Endothelial cell of umbilical vein (primary cell): Measurements from ENCODE around the gene CCL16. TPM values are rescaled to one million over a fixed set of nuclear protein-coding genes. Genes with fewer than 3 reads are reported as not detected.
A peak's percentile ranks its signal among the peaks of the same experiment; 100 is the strongest.

Experiments
- BruUV-seq: library from RNA; stranded (reverse); fragments of 400-500 nt; replicated peaks from 2 replicates; lab custom pipeline; 2021; lab: Mats Ljungman, UMichigan
- CTCF ChIA-PET: fragments of 300-600, 350-600 bp; sonication (Branson Sonifier 250); formaldehyde crosslinking; loops from one replicate; lab custom pipeline; 2021; ENCODE audit warnings: antibody characterized with exemption, inconsistent platforms; lab: Charles Lee
- POLR2A ChIA-PET: fragments of 300-600, 350-600 bp; sonication (Branson Sonifier 250); formaldehyde crosslinking; loops from one replicate; lab custom pipeline; 2021; ENCODE audit warnings: antibody characterized with exemption, inconsistent platforms; lab: Charles Lee
- DNase-seq: peaks from one replicate; pipeline ENCODE4 v3.0.0-alpha.2; 2011; ENCODE audit warnings: low read depth, low spot score
- FAIRE-seq: peaks from 2 replicates; lab custom pipeline; 2011; peaks lifted over from hg19 to GRCh38; lab: Jason Lieb, UNC
- H2AFZ ChIP-seq: 2 replicates; pipeline ENCODE4 v1.6.0; 2012; ENCODE audit warnings: low read depth, low read length, control low read depth, inconsistent platforms
- H3K27ac ChIP-seq: 2 replicates; pipeline ENCODE4 v1.5.1; 2011; ENCODE audit warnings: low read depth, mild to moderate bottlenecking, control low read depth, low read length, moderate library complexity; ENCODE audit not compliant: insufficient read depth
- H3K27me3 ChIP-seq, 2 experiments: 2 replicates each; pipeline versions ENCODE4 v1.6.0 to v1.6.1; 2011; ENCODE audit warnings: low read length in 2 of 2, mixed read lengths in 1 of 2; ENCODE audit not compliant: control insufficient read depth in 2 of 2, insufficient read depth in 2 of 2
- H3K36me3 ChIP-seq, 2 experiments: 2 replicates in 1 of 2; 3 replicates in 1 of 2; pipeline ENCODE4 v1.5.1; 2011; ENCODE audit warnings: low read length in 2 of 2, mild to moderate bottlenecking in 1 of 2, moderate library complexity in 1 of 2; ENCODE audit not compliant: control insufficient read depth in 2 of 2, insufficient read depth in 2 of 2; ENCODE audit errors: extremely low read depth in 1 of 2
- H3K4me1 ChIP-seq: 3 replicates; pipeline ENCODE4 v1.5.1; 2011; ENCODE audit warnings: mild to moderate bottlenecking, low read length; ENCODE audit not compliant: control insufficient read depth, insufficient read depth; ENCODE audit errors: extremely low read depth
- H3K4me2 ChIP-seq: 2 replicates; pipeline ENCODE4 v1.6.1; 2011; ENCODE audit warnings: low read length, control low read depth, mixed read lengths; ENCODE audit not compliant: insufficient read depth
- H3K4me3 ChIP-seq, 3 experiments: fragments of 200-600 bp in 1 of 3; sonication (generic), shearing (Covaris generic) in 1 of 3; replicated peaks in 1 of 3; 2 replicates each; pipeline ENCODE4 v1.5.1; 2011 to 2016; ENCODE audit warnings: control low read depth in 3 of 3, low read length in 3 of 3, mild to moderate bottlenecking in 2 of 3, inconsistent platforms in 1 of 3, low read depth in 1 of 3, moderate library complexity in 1 of 3; ENCODE audit not compliant: insufficient read depth in 1 of 3
- H3K79me2 ChIP-seq: 2 replicates; pipeline ENCODE4 v1.6.0; 2012; ENCODE audit warnings: low read length, inconsistent platforms; ENCODE audit not compliant: control insufficient read depth, insufficient read depth
- H3K9ac ChIP-seq: replicated peaks from 2 replicates; pipeline ENCODE3; 2011; ENCODE audit warnings: low read length, control low read depth; ENCODE audit not compliant: insufficient read depth; ENCODE audit errors: extremely low read depth
- H3K9me1 ChIP-seq: replicated peaks from 3 replicates; pipeline ENCODE4 v1.6.0; 2011; ENCODE audit warnings: mild to moderate bottlenecking, low read length; ENCODE audit not compliant: control insufficient read depth, insufficient read depth; ENCODE audit errors: extremely low read depth
- H3K9me3 ChIP-seq: replicated peaks from 2 replicates; pipeline ENCODE4 v1.5.1; 2012; ENCODE audit warnings: low read length, inconsistent platforms; ENCODE audit not compliant: control insufficient read depth, insufficient read depth
- H4K20me1 ChIP-seq: replicated peaks from 2 replicates; pipeline ENCODE3; 2011; ENCODE audit warnings: mild to moderate bottlenecking, low read length; ENCODE audit not compliant: control insufficient read depth, insufficient read depth; ENCODE audit errors: extremely low read depth
- CTCF ChIP-seq, 2 donors: IDR thresholded peaks; 1 replicate in 1 of 2; 2 replicates in 1 of 2; pipeline ENCODE4 v1.5.1; 2011; ENCODE audit warnings: low read length in 2 of 2, mild to moderate bottlenecking in 2 of 2, moderate library complexity in 2 of 2, control low read depth in 1 of 2, inconsistent platforms in 1 of 2, low read depth in 1 of 2; ENCODE audit not compliant: insufficient read depth in 1 of 2; ENCODE audit errors: extremely low read depth in 1 of 2
- EZH2 ChIP-seq: IDR thresholded peaks from 2 replicates; pipeline ENCODE4 v1.6.1; 2012; ENCODE audit warnings: borderline replicate concordance, low read depth, mild to moderate bottlenecking, moderate library complexity, low read length, inconsistent platforms; ENCODE audit not compliant: severe bottlenecking
- FOS ChIP-seq: IDR thresholded peaks from 2 replicates; pipeline ENCODE4 v1.6.1; 2011; ENCODE audit warnings: mild to moderate bottlenecking, low read length, moderate library complexity, borderline replicate concordance; ENCODE audit not compliant: insufficient read depth
- GATA2 ChIP-seq: IDR thresholded peaks from 2 replicates; pipeline ENCODE4 v1.7.0; 2011; ENCODE audit warnings: low read depth, mild to moderate bottlenecking, moderate library complexity, mixed read lengths, low read length; ENCODE audit not compliant: insufficient read length, insufficient read depth
- JUN ChIP-seq: IDR thresholded peaks from 2 replicates; pipeline ENCODE4 v1.6.1; 2011; ENCODE audit warnings: borderline replicate concordance, low read depth; ENCODE audit not compliant: insufficient read length, insufficient read depth
- MAX ChIP-seq: IDR thresholded peaks from 2 replicates; pipeline ENCODE4 v1.6.1; 2011; ENCODE audit not compliant: insufficient read depth, insufficient read length
- MYC ChIP-seq: IDR thresholded peaks from one replicate; pipeline ENCODE4 v1.6.1; 2011; ENCODE audit warnings: mild to moderate bottlenecking, low read depth, low read length
- POLR2A ChIP-seq: IDR thresholded peaks from 2 replicates; pipeline ENCODE4 v1.6.1; 2012; ENCODE audit warnings: low read depth, mild to moderate bottlenecking, control low read depth, low read length
- POLR2AphosphoS5 ChIP-seq: IDR thresholded peaks from 2 replicates; pipeline ENCODE4 v1.6.1; 2012; ENCODE audit warnings: low read depth, mild to moderate bottlenecking, control low read depth, low read length, moderate library complexity; ENCODE audit not compliant: insufficient read depth
- dilution Hi-C: fragments of 300-500 bp; cut with MboI; formaldehyde crosslinking; loops from one replicate; pipeline ENCODE4 v1.15.0; 2019; ENCODE audit warnings: low sequenced_read_pairs; ENCODE audit not compliant: extremely low pct_ligation_motif_present
- intact Hi-C: fragments of 100-400 bp; cut with micrococcal nuclease; formaldehyde crosslinking; loops from one replicate; pipeline ENCODE4 v1.10.0; 2022
- polyA plus RNA-seq, 4 experiments: library from polyadenylated mRNA; depleted of rRNA in 3 of 4; stranded (reverse) in 3 of 4; unstranded in 1 of 4; fragments of >200 nt; gene quantifications; 2 replicates each; pipeline versions ENCODE4 v1.2.1 to v1.2.3, GENCODE V29; 2011 to 2012; ENCODE audit warnings: missing spikeins in 1 of 4
- total RNA-seq: library from RNA; stranded (reverse); gene quantifications from 2 replicates; pipeline ENCODE4 v1.2.3, GENCODE V29; 2021

CCL16 gene
- total and polyA plus RNA-seq, 2 donors (not counting 3 experiments of a cell fraction or from before 2014, with no cell fraction given) = 0.18 to 0.51 TPM

- intact Hi-C loops (loop anchor here (1.0 kb wide), 1 partner anchor 15 kb away; no protein-coding TSS in a partner anchor), dilution Hi-C loops (no loop called here)
- Histone ChIP-seq H2AFZ (peak overlapping the region; percentile 2), H3K27me3 (no peaks in the 10 kb centered on the region), H3K9me1 (no peaks in the 10 kb centered on the region), H3K4me3 (no peak overlapping the region), H3K4me1 (peaks cover 33% of the 10 kb centered on the region), H3K36me3 (peaks cover 0 to 4% of the 10 kb centered on the region in 2 experiments), H3K27ac (peak overlapping the region; percentile 49), H3K79me2 (no peaks in the 10 kb centered on the region), H3K9ac (no peak overlapping the region), H3K4me2 (peak overlapping the region; percentile 4), H3K9me3 (no peaks in the 10 kb centered on the region), H4K20me1 (no peaks in the 10 kb centered on the region)
- CTCF ChIA-PET = interaction anchor here (1.1 to 2.3 kb wide), 3 partner anchors 12 to 21 kb away, joined by 3 to 24 read pairs (median 6); no protein-coding TSS in a partner anchor
- DNase-seq (peak; percentile 89), FAIRE-seq (no peak)
- POLR2A ChIA-PET = no interaction called here
- TF ChIP-seq JUN (peak; percentile 35), POLR2AphosphoS5 (peak; percentile 63), EZH2 (no peak), POLR2A (no peak), FOS (peak; percentile 25), GATA2 (peak; percentile 79)
- BruUV-seq = no TSS peak
Measured at GRCh38 chr17:35988164-35988563, 6.9 kb upstream of the CCL16 start.

GRCh38 chr17:35986643-35987042, 5.3 kb upstream of the CCL16 start, which contains the start of gene CCL14:
Gene CCL14, minus strand, starts transcription at chr17:35986729. Its CDS starts 80 bp downstream, at chr17:35986649.
- ChIA-PET CTCF (interaction anchor here (0.9 to 3.0 kb wide), 4 partner anchors 11 to 86 kb away, joined by 3 to 24 read pairs (median 12); no protein-coding TSS in a partner anchor), POLR2A (no interaction called here)
- no peaks in the 10 kb centered on the region for H4K20me1 ChIP-seq
- H3K9me3 ChIP-seq = no peaks in the 10 kb centered on the region
- no TSS peak for BruUV-seq
- DNase-seq (peak; percentile 64), FAIRE-seq (no peak)
- intact Hi-C loops (no loop called here), dilution Hi-C loops (no loop called here)
- H3K9me1 ChIP-seq = no peaks in the 10 kb centered on the region
- H3K79me2 ChIP-seq = no peaks in the 10 kb centered on the region
- no peak within 1 kb of the TSS for H3K27ac ChIP-seq
- H3K4me2 ChIP-seq = peak within 1 kb of the TSS; percentile 4
- H3K4me1 ChIP-seq = peaks cover 33% of the 10 kb centered on the region
- H2AFZ ChIP-seq = peak within 1 kb of the TSS; percentile 32
- no peak within 1 kb of the TSS for H3K4me3 ChIP-seq
- TF ChIP-seq JUN (no peak), FOS (no peak), GATA2 (no peak), MAX (no peak), POLR2AphosphoS5 (no peak), CTCF (IDR thresholded peaks at IDR 0.05; ENCODE audit: extremely low read depth in 1 of 2, insufficient read depth in 1 of 2, low read depth in 1 of 2, low read length in 2 of 2) (no peak), MYC (no peak), EZH2 (no peak), POLR2A (no peak)
- H3K27me3 ChIP-seq = no peaks in the 10 kb centered on the region
- no peak within 1 kb of the TSS for H3K9ac ChIP-seq
- H3K36me3 ChIP-seq = peaks cover 0 to 4% of the 10 kb centered on the region in 2 experiments
